Coronary artery (tissue), 2 donors: ENCODE measurements around the gene CRTC3.

ENCODE experiments used
- DNase-seq: peaks from one replicate; pipeline ENCODE4 v3.0.0-alpha.2; 2017; ENCODE audit warnings: low spot score
- H3K27ac ChIP-seq, 2 donors: fragments of 200-600 bp; sonication (generic); one replicate each; pipeline ENCODE4 v1.5.1; 2016 to 2019
- H3K4me3 ChIP-seq: fragments of 200-600 bp; sonication (generic); 2 replicates; pipeline ENCODE4 v1.5.1; 2016; ENCODE audit warnings: mild to moderate bottlenecking, moderate library complexity
- CTCF ChIP-seq: fragments of 200-600 bp; sonication (generic); IDR thresholded peaks from one replicate; pipeline ENCODE4 v1.5.1; 2019; ENCODE audit warnings: antibody characterized with exemption

The CRTC3 gene

GRCh38 chr15:90562669-90563068 lies 32.9 kb downstream of the CRTC3 start:
- TF ChIP-seq CTCF, result no peak
- Histone ChIP-seq H3K27ac (peak overlapping the region; percentile 82 to 94), H3K4me3 (no peak overlapping the region)
- DNase-seq, result no peak

GRCh38 chr15:90563463-90563862 lies 33.7 kb downstream of the CRTC3 start:
- no peak for TF ChIP-seq CTCF
- DNase-seq, result no peak
- peak overlapping the region; percentile 73 to 82 for H3K27ac ChIP-seq
- no peak overlapping the region for H3K4me3 ChIP-seq

- H3K4me3 ChIP-seq, result no peak overlapping the region
- no peak for DNase-seq
- peak overlapping the region; percentile 73 to 82 for H3K27ac ChIP-seq
- TF ChIP-seq CTCF, result no peak
These were observed 34.3 kb downstream of the CRTC3 start for GRCh38 chr15:90564051-90564450.

GRCh38 chr15:90564590-90564989 lies 34.9 kb downstream of the CRTC3 start:
- DNase-seq, result no peak
- TF ChIP-seq CTCF, result no peak
- Histone ChIP-seq H3K27ac (peak overlapping the region; percentile 73 to 82), H3K4me3 (no peak overlapping the region)

- no peak for TF ChIP-seq CTCF
- DNase-seq, result no peak
- no peak overlapping the region for H3K4me3 ChIP-seq
- no peak overlapping the region for H3K27ac ChIP-seq
These were observed 36.1 kb downstream of the CRTC3 start for GRCh38 chr15:90565866-90566265.

GRCh38 chr15:90570643-90571042 lies 40.9 kb downstream of the CRTC3 start:
- Histone ChIP-seq H3K4me3 (peak overlapping the region; percentile 26), H3K27ac (peak overlapping the region; percentile 74 to 79)

More at GRCh38 chr15:90570643-90571042, 40.9 kb downstream of the CRTC3 start:
- TF ChIP-seq CTCF, result no peak
- no peak for DNase-seq
